GM10248 (cell line): Measurements from ENCODE around the gene LPAR5.

Source experiments
- CTCF ChIA-PET: fragments of 300-600 bp; sonication (Branson Sonifier 250); formaldehyde crosslinking; extraction: SDS; loops from one replicate; lab custom pipeline; 2021; ENCODE audit warnings: antibody characterized with exemption; lab: Yijun Ruan, JAX
- POLR2A ChIA-PET: fragments of 350-650 bp; sonication (Branson Sonifier 250); formaldehyde crosslinking; extraction: SDS; loops from one replicate; lab custom pipeline; 2020; ENCODE audit warnings: antibody characterized with exemption; lab: Yijun Ruan, JAX
- DNase-seq: peaks from one replicate; pipeline ENCODE4 v3.0.0; 2012; ENCODE audit errors: extremely low spot score
- TF ChIP-seq, protein P1 (sequence below): IDR thresholded peaks from 2 replicates; pipeline ENCODE4 v1.5.1; 2012; ENCODE audit warnings: mild to moderate bottlenecking, low read depth; ENCODE audit errors: extremely low read depth, missing control alignments, control extremely low read depth

LPAR5 gene

DNA sequence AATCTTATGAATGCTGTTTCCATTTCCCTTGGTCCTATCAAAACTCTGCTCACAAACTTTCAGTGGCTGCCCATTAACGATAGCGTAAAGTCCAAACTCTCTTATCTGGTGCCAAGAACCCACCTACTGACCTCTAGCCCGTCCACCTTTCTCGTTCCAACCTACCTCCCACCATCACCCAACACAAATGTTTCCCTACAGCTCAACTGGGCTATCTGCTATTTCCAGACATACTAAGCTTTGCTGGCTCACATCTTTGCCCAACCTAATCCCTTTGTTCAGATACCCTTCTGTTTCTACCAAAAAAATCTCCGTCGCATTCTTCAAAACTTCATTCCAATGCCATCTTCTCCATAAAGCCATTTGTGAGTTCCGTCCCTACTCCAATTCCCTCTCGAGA is 60.1 kb downstream of the LPAR5 start:
- TF ChIP-seq, protein P1, sequence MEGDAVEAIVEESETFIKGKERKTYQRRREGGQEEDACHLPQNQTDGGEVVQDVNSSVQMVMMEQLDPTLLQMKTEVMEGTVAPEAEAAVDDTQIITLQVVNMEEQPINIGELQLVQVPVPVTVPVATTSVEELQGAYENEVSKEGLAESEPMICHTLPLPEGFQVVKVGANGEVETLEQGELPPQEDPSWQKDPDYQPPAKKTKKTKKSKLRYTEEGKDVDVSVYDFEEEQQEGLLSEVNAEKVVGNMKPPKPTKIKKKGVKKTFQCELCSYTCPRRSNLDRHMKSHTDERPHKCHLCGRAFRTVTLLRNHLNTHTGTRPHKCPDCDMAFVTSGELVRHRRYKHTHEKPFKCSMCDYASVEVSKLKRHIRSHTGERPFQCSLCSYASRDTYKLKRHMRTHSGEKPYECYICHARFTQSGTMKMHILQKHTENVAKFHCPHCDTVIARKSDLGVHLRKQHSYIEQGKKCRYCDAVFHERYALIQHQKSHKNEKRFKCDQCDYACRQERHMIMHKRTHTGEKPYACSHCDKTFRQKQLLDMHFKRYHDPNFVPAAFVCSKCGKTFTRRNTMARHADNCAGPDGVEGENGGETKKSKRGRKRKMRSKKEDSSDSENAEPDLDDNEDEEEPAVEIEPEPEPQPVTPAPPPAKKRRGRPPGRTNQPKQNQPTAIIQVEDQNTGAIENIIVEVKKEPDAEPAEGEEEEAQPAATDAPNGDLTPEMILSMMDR: no peak
- no peak for DNase-seq
- ChIA-PET POLR2A (interaction anchor here (0.6 kb wide), 1 partner anchor 40 kb away, joined by 3 read pairs; no protein-coding TSS in a partner anchor), CTCF (interaction anchor here (1.2 to 1.6 kb wide), 2 partner anchors 12 kb away, joined by 5 to 6 read pairs; no protein-coding TSS in a partner anchor)

DNA sequence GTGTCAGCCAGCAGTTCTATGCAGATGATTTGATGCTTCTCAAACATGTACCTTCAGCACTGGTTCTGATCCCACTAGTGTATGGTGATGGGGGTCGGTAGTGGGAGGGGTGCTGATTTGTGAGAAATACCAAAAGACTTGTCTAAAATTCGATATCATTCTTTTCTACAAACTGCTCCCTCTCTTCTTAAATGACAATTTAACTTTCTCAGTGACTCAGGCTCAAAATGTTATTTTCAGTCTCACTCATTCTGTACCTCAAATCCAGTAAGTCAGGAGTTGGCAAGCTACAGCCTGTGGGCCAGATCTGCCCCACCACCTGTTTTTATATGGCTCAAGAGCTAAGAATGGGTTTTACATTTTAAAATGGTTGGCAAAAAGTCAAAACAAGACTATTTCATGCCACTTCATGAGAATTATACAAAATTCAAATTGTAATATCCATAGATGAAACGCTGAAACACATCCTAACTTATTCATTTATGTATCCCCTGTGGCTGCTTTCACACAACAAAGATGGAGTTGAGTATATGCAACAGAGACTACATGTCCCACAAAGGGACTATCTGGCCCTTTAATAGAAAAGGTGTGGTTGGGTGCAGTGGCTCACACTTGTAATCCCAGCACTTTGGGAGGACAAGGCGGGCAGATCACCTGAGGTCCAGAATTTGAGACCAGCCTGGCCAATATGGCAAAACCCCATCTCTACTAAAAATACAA is 61.0 kb downstream of the LPAR5 start:
- DNase-seq: no peak
- ChIA-PET CTCF (interaction anchor here (0.9 kb wide), 1 partner anchor 20 kb away, joined by 4 read pairs; no protein-coding TSS in a partner anchor), POLR2A (interaction anchor here (0.6 kb wide), 1 partner anchor 16 kb away, joined by 5 read pairs; no protein-coding TSS in a partner anchor)
- TF ChIP-seq, protein P1: no peak

DNA sequence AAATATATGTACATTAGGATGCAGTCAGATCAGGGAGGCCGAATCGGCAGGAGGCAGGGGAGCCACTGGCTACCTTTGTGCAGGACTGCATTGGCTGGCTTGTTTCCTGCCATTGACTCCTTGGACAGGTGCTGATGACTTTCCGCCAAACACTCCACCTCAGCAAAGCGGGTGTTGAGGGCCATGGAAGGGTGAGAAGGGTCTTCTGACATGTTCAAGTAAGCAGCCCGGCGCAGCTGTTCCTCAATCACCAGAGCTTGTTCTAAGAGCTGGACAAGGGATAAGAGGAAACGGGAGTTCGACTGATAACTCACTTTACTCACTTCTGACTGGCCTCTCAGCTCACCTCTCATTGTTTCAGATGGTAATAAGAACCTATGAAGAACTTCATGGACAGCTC is 62.8 kb downstream of the LPAR5 start:
- TF ChIP-seq, protein P1: no peak
- ChIA-PET CTCF (interaction anchor here (0.7 to 2.1 kb wide), 5 partner anchors 10 to 71 kb away, joined by 3 to 6 read pairs (median 4); no protein-coding TSS in a partner anchor), POLR2A (no interaction called here)
- no peak for DNase-seq

DNA sequence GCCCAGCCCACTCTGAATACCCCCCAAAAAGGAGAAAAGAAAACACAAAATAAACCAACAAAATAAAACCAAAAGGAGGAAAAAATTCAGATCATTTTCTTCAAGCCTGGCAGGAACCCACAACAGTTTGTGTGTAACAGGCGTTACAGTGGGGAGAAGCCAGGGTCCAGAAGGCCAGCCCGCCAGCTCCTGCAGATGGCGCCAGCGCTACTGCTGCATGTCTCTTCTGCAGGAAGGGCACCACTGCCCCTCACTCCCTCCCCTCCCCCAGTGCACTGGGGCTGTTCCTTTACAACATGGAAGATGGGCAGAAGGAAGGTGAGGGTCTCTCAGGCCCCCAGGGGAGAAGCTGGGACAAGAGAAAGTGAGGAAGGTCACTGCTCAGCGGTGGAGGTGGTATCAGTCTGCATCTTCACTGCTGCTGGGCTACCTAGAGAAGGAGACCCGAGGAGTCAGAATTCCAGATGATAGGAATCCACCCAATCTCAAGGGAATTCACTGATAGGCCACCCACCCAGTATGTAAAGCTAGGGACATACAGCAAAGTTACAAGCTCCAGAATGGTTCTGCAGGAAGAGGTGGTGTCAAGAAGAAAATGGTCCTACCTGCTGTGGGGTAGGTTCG is 65.4 kb downstream of the LPAR5 start:
- ChIA-PET CTCF (interaction anchor here (0.7 to 2.7 kb wide), 16 partner anchors 11 to 196 kb away, joined by 3 to 13 read pairs (median 4); no protein-coding TSS in a partner anchor), POLR2A (interaction anchor here (0.5 kb wide), 1 partner anchor 1366 kb away, joined by 3 read pairs; no protein-coding TSS in a partner anchor)
- TF ChIP-seq, protein P1: peak; percentile 77
- DNase-seq: peak; percentile 60

DNA sequence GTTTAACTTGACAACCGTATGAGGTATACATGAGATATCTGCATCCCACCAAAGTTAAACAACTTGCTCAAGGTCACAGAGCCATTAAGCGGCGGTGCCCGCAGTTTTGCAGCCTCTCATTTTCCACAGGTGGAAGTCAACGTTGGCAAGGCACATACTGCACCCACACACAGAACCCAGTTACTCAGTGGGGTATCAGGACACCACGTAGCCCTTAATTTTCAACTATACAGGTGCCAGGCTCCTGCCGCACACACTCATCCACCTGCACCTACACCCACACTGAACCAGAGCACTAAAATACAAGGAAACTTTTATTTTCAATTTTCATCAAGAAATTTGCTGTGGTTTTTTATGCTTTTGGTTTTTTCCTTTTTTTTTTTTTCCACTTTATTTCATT is 66.0 kb downstream of the LPAR5 start:
- ChIA-PET CTCF (interaction anchor here (1.0 to 2.7 kb wide), 11 partner anchors 10 to 197 kb away, joined by 3 to 13 read pairs (median 6); no protein-coding TSS in a partner anchor), POLR2A (no interaction called here)
- TF ChIP-seq, protein P1: no peak
- no peak for DNase-seq

DNA sequence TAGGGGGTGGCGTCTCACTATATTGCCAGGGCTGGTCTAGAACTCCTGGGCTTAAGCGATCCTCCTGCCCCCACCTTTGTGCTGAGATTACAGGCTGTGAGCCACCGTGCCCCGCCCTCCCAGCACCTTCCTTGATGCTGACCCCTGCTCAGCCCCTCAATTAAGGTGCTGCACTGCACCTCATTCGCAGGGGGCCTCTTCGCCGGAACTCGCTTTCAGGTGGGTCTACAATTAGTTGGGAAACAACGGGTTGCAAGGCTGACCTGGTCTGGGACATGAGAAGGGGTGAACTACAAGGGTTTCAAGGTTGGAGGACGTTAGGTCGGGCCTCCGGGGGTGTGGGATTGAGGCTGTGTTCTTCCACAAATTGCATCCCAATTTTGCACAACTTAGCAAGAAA is 66.4 kb downstream of the LPAR5 start:
- ChIA-PET CTCF (interaction anchor here (3.7 to 20.9 kb wide), 2 partner anchors 12 to 30 kb away, joined by 23 to 280 read pairs; partner anchors contain the start of gene GAPDH), POLR2A (interaction anchor here (0.7 kb wide), 1 partner anchor 1476 kb away, joined by 3 read pairs; no protein-coding TSS in a partner anchor)
- DNase-seq: no peak
- TF ChIP-seq, protein P1: no peak
